NCI-H82 treated with DMSO at 0.1 percent for 48 hours (cell line): ENCODE measurements around the gene DENND1A.
"Not testable (repeated sequence)": the region's sequence is repeated elsewhere in the genome, so short reads cannot be mapped to it uniquely, and the experiment has no call there.

ENCODE experiments used
- DNase-seq: peaks from one replicate; lab custom pipeline; 2025; ENCODE audit not compliant: unreplicated experiment; lab: John Stamatoyannopoulos, UW

Gene DENND1A

GRCh38 chr9:123823194-123823947 is 106.6 kb downstream of the DENND1A start:
- DNase-seq: no peak

GRCh38 chr9:123821619-123822018 is 108.3 kb downstream of the DENND1A start:
- DNase-seq: no peak

GRCh38 chr9:123820139-123820538 is 109.8 kb downstream of the DENND1A start:
- DNase-seq: no peak

- DNase-seq: no peak
Observed at GRCh38 chr9:123816817-123817472, 113.0 kb downstream of the DENND1A start.

GRCh38 chr9:123815856-123816255 is 114.1 kb downstream of the DENND1A start:
- DNase-seq: not testable (repeated sequence)

- DNase-seq: no peak
Observed at GRCh38 chr9:123814496-123814895, 115.4 kb downstream of the DENND1A start.

- no peak for DNase-seq
Observed at GRCh38 chr9:123812984-123813383, 116.9 kb downstream of the DENND1A start.

- peak; percentile 73 for DNase-seq
Observed at GRCh38 chr9:123807251-123807650, 122.7 kb downstream of the DENND1A start.

- DNase-seq: no peak
Observed at GRCh38 chr9:123806829-123807228, 123.1 kb downstream of the DENND1A start.

- no peak for DNase-seq
Observed at GRCh38 chr9:123798195-123798594, 131.7 kb downstream of the DENND1A start.

GRCh38 chr9:123796618-123797484 is 133.1 kb downstream of the DENND1A start:
- DNase-seq: peak; percentile 33

- no peak for DNase-seq
Observed at GRCh38 chr9:123796094-123796493, 133.8 kb downstream of the DENND1A start.

GRCh38 chr9:123795336-123795735 is 134.6 kb downstream of the DENND1A start:
- DNase-seq: no peak

- DNase-seq: no peak
Observed at GRCh38 chr9:123792501-123792900, 137.4 kb downstream of the DENND1A start.

- DNase-seq: peak; percentile 57
Observed at GRCh38 chr9:123789554-123790292, 140.2 kb downstream of the DENND1A start.

GRCh38 chr9:123787416-123787815 is 142.5 kb downstream of the DENND1A start:
- no peak for DNase-seq

- no peak for DNase-seq
Observed at GRCh38 chr9:123784518-123784917, 145.4 kb downstream of the DENND1A start.

- DNase-seq: no peak
Observed at GRCh38 chr9:123778232-123778902, 151.6 kb downstream of the DENND1A start.

- DNase-seq: peak; percentile 55
Observed at GRCh38 chr9:123776708-123777537, 153.0 kb downstream of the DENND1A start.
